ENCODE measurements around the gene NGRN. TPM values are rescaled to one million over a fixed set of nuclear protein-coding genes. Genes with fewer than 3 reads are reported as not detected.

The NGRN gene
- total RNA-seq, 2 experiments from 2014 or later: 40.0 to 65.0 TPM

GRCh38 chr15:90222547-90222946 lies 42.9 kb upstream of the NGRN start:
- Histone ChIP-seq H3K4me3 (ENCODE audit: low read depth, low read length, poor library complexity, severe bottlenecking) (no peak overlapping the region), H3K9me2 (ENCODE audit: insufficient read depth, low read length) (no peaks in the 10 kb centered on the region), H4K20me1 (ENCODE audit: insufficient read depth, low read length) (no peaks in the 10 kb centered on the region), H3K79me2 (ENCODE audit: insufficient read depth, low read depth, low read length) (no peaks in the 10 kb centered on the region), H2AFZ (ENCODE audit: low read length) (no peak overlapping the region), H3K36me3 (ENCODE audit: insufficient read depth, low read length) (peaks cover 33% of the 10 kb centered on the region; the same call in 1 of the 2 replicates), H3K4me1 (ENCODE audit: insufficient read depth, low read length, poor library complexity, severe bottlenecking) (peaks cover 5% of the 10 kb centered on the region), H3K27ac (ENCODE audit: low read depth, low read length, poor library complexity, severe bottlenecking) (no peak overlapping the region), H3K9me3 (ENCODE audit: low read length) (no peaks in the 10 kb centered on the region), H3K4me2 (ENCODE audit: low read length) (no peak overlapping the region)
- CTCF ChIA-PET (ENCODE audit: unreplicated experiment): no interaction called here
- no peak for DNase-seq (ENCODE audit: low spot score)
- intact Hi-C loops (cut with micrococcal nuclease; ENCODE audit: unreplicated experiment): no loop called here
- POLR2A ChIA-PET: interaction anchor here (0.6 kb wide), 1 partner anchor 492 kb away, joined by 3 read pairs; no protein-coding TSS in a partner anchor
- TF ChIP-seq CTCF (conservative IDR thresholded peaks at IDR 0.05; ENCODE audit: low read length) (no peak), EZH2phosphoT487 (IDR thresholded peaks at IDR 0.05; ENCODE audit: borderline replicate concordance, low read depth, low read length) (no peak)
- no TSS peak for BruUV-seq (replicated peaks)

DNA sequence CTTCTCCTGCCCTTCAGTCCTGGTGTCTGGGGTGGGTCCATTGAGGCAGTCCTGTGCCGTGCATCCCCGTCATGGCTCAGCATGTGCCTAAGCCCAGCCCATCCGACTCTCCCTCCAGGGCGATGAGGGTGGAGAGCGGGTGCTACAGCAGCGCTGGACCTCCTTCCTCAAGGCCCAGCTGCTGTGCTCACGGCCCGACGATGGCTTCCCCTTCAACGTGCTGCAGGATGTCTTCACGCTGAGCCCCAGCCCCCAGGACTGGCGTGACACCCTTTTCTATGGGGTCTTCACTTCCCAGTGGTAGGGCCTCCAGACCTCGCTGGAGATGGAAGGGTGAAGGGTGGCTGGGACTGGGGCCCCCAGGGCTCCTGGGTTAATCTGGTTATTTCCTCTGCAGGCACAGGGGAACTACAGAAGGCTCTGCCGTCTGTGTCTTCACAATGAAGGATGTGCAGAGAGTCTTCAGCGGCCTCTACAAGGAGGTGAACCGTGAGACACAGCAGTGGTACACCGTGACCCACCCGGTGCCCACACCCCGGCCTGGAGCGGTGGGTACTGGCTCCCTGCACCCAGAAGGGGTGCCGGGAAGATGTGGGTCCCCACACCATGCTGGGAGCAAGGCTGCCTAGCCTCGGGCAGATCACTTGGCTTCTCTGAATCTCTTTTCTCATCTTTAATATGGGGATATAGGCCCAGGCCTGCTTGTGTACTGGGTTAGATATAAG lies 41.9 kb upstream of the NGRN start:
- H3K9me2 ChIP-seq (ENCODE audit: insufficient read depth, low read length): no peaks in the 10 kb centered on the region
- H3K4me1 ChIP-seq (ENCODE audit: insufficient read depth, low read length, poor library complexity, severe bottlenecking): peaks cover 5% of the 10 kb centered on the region
- H3K27ac ChIP-seq (ENCODE audit: low read depth, low read length, poor library complexity, severe bottlenecking): no peak overlapping the region
- POLR2A ChIA-PET: no interaction called here
- TF ChIP-seq CTCF (conservative IDR thresholded peaks at IDR 0.05; ENCODE audit: low read length): no peak
- peaks cover 43% of the 10 kb centered on the region; the same call in 1 of the 2 replicates for H3K36me3 ChIP-seq (ENCODE audit: insufficient read depth, low read length)
- no peaks in the 10 kb centered on the region for H3K79me2 ChIP-seq (ENCODE audit: insufficient read depth, low read depth, low read length)
- no peaks in the 10 kb centered on the region for H4K20me1 ChIP-seq (ENCODE audit: insufficient read depth, low read length)
- intact Hi-C loops (cut with micrococcal nuclease; ENCODE audit: unreplicated experiment): no loop called here
- H3K9me3 ChIP-seq (ENCODE audit: low read length): no peaks in the 10 kb centered on the region
- BruUV-seq (replicated peaks): no TSS peak
- H3K4me3 ChIP-seq (ENCODE audit: low read depth, low read length, poor library complexity, severe bottlenecking): no peak overlapping the region
- no peak for DNase-seq (ENCODE audit: low spot score)
- CTCF ChIA-PET (ENCODE audit: unreplicated experiment): no interaction called here
- no peak overlapping the region for H3K4me2 ChIP-seq (ENCODE audit: low read length)
- no peak overlapping the region for H2AFZ ChIP-seq (ENCODE audit: low read length)

DNA sequence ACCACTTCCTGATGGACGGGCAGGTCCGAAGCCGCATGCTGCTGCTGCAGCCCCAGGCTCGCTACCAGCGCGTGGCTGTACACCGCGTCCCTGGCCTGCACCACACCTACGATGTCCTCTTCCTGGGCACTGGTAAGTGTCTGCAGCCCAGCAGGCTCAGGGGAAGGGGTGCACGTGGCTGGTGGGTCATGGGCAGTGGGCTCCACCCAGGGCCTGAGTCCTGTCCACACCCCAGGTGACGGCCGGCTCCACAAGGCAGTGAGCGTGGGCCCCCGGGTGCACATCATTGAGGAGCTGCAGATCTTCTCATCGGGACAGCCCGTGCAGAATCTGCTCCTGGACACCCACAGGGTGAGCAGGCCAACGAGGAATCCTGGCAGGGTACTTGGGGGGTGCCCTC lies 40.4 kb upstream of the NGRN start:
- intact Hi-C loops (cut with micrococcal nuclease; ENCODE audit: unreplicated experiment): no loop called here
- Histone ChIP-seq H3K27ac (ENCODE audit: low read depth, low read length, poor library complexity, severe bottlenecking) (no peak overlapping the region), H3K4me1 (ENCODE audit: insufficient read depth, low read length, poor library complexity, severe bottlenecking) (no peaks in the 10 kb centered on the region), H3K9me3 (ENCODE audit: low read length) (no peaks in the 10 kb centered on the region), H2AFZ (ENCODE audit: low read length) (no peak overlapping the region), H3K4me3 (ENCODE audit: low read depth, low read length, poor library complexity, severe bottlenecking) (no peak overlapping the region), H3K4me2 (ENCODE audit: low read length) (no peak overlapping the region), H3K79me2 (ENCODE audit: insufficient read depth, low read depth, low read length) (no peaks in the 10 kb centered on the region), H4K20me1 (ENCODE audit: insufficient read depth, low read length) (no peaks in the 10 kb centered on the region), H3K36me3 (ENCODE audit: insufficient read depth, low read length) (peaks cover 58% of the 10 kb centered on the region; the same call in 1 of the 2 replicates), H3K9me2 (ENCODE audit: insufficient read depth, low read length) (no peaks in the 10 kb centered on the region)
- CTCF ChIA-PET (ENCODE audit: unreplicated experiment): no interaction called here
- BruUV-seq (replicated peaks): no TSS peak
- no peak for DNase-seq (ENCODE audit: low spot score)
- POLR2A ChIA-PET: no interaction called here
- TF ChIP-seq CTCF (conservative IDR thresholded peaks at IDR 0.05; ENCODE audit: low read length) (no peak), EZH2phosphoT487 (IDR thresholded peaks at IDR 0.05; ENCODE audit: borderline replicate concordance, low read depth, low read length) (no peak)

Measured in OCI-LY7 (cell line).